Tibial nerve (tissue), 4 donors: ENCODE data around the gene ATXN7L1. TPM values are rescaled to one million over a fixed set of nuclear protein-coding genes. Genes with fewer than 3 reads are reported as not detected.

Experiments used
- DNase-seq, 2 donors: peaks; one replicate each; pipeline ENCODE4 v3.0.0-alpha.2; 2019; ENCODE audit warnings: low spot score in 2 of 2
- H3K27ac ChIP-seq, 4 donors: fragments of 200-600 bp; sonication (generic) in 3 of 4; one replicate each; pipeline ENCODE4 v1.5.1; 2017 to 2019; ENCODE audit warnings: mild to moderate bottlenecking in 1 of 4
- H3K27me3 ChIP-seq, 2 donors: fragments of 200-600 bp; sonication (generic) in 1 of 2; one replicate each; pipeline versions ENCODE4 v1.5.1 to v1.6.0; 2017 to 2019
- H3K36me3 ChIP-seq, 3 donors: fragments of 200-600 bp; sonication (generic); one replicate each; pipeline ENCODE4 v1.5.1; 2018 to 2019
- H3K4me1 ChIP-seq, 4 donors: fragments of 200-600 bp; sonication (generic) in 3 of 4; one replicate each; pipeline ENCODE4 v1.5.1; 2017 to 2019
- H3K4me3 ChIP-seq, 4 donors: fragments of 200-600 bp; sonication (generic) in 3 of 4; one replicate each; pipeline ENCODE4 v1.5.1; 2017 to 2019; ENCODE audit warnings: mild to moderate bottlenecking in 1 of 4, moderate library complexity in 1 of 4
- H3K9me3 ChIP-seq, 4 donors: fragments of 200-600 bp; sonication (generic) in 3 of 4; one replicate each; pipeline ENCODE4 v1.5.1; 2017 to 2019
- CTCF ChIP-seq, 5 experiments: fragments of 200-600 bp in 3 of 5; fragments of 450-650 bp in 2 of 5; sonication (generic) in 3 of 5; IDR thresholded peaks; one replicate each; pipeline ENCODE4 v1.5.1; 2016 to 2019; ENCODE audit warnings: antibody characterized with exemption in 5 of 5, mild to moderate bottlenecking in 3 of 5, moderate library complexity in 2 of 5
- EP300 ChIP-seq, 2 donors: sonication (generic); formaldehyde crosslinking; IDR thresholded peaks; one replicate each; pipeline ENCODE4 v1.6.1; 2017; ENCODE audit warnings: antibody characterized with exemption in 2 of 2, mild to moderate bottlenecking in 1 of 2
- POLR2A ChIP-seq, 2 donors: fragments of 450-650 bp; IDR thresholded peaks; one replicate each; pipeline ENCODE4 v1.6.1; 2017; ENCODE audit warnings: antibody characterized with exemption in 2 of 2, mild to moderate bottlenecking in 2 of 2, moderate library complexity in 2 of 2
- WGBS, 2 donors: methylation state at CpG; one replicate each; pipeline ENCODE4 v1.1.5; 2018; 5-methylcytosine and 5-hydroxymethylcytosine counted together
- total RNA-seq, 4 donors: library from RNA; depleted of rRNA; stranded (reverse); fragments of >200 nt; gene quantifications; one replicate each; pipeline ENCODE4 v1.1.0, GENCODE V29; 2016

Gene ATXN7L1
- total RNA-seq, 4 donors from 2014 or later: 14.6 to 22.5 (median 19.1) TPM

GRCh38 chr7:105902325-105902911 lies 26.0 kb upstream of the ATXN7L1 start:
- no peak for DNase-seq
- WGBS, 2 donors: 96 to 99% methylated on average over 6 of the region's 6 CpGs

DNA sequence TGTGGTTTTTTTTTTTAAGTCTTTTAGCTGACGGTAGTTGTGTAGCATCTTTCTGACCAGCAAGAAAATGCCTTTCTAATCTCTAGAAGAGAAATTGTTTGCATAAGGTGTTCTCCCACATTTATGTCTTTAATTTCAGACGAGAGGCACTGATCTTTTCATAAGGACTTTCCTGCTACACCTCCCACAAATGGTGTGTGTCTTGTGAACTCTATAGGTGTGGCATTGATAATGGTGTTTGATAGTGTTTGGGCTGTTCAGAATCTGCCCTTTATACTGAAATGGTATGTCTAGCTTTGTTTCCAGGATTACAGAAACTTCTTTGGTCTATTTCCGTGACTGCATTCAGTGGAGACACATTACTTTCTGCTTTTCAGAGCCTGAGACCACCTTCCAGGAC lies 21.6 kb upstream of the ATXN7L1 start:
- Histone ChIP-seq H3K4me3 (no peak overlapping the region), H3K4me1 (no peaks in the 10 kb centered on the region), H3K9me3 (no peaks in the 10 kb centered on the region), H3K27me3 (no peaks in the 10 kb centered on the region), H3K27ac (no peak overlapping the region), H3K36me3 (no peaks in the 10 kb centered on the region)
- no peak for DNase-seq
- TF ChIP-seq POLR2A (IDR thresholded peaks at IDR 0.05): no peak
- no peak for TF ChIP-seq EP300 (IDR thresholded peaks at IDR 0.05)
- no peak for TF ChIP-seq CTCF (IDR thresholded peaks at IDR 0.05)
- WGBS, 2 donors: 87 to 89% methylated on average over 3 of the region's 3 CpGs

More at GRCh38 chr7:105902325-105902911, 26.0 kb upstream of the ATXN7L1 start:
- TF ChIP-seq CTCF (IDR thresholded peaks at IDR 0.05): no peak
- no peak for TF ChIP-seq POLR2A (IDR thresholded peaks at IDR 0.05)
- no peak for TF ChIP-seq EP300 (IDR thresholded peaks at IDR 0.05)
- Histone ChIP-seq H3K36me3 (no peaks in the 10 kb centered on the region), H3K4me3 (no peak overlapping the region), H3K4me1 (no peaks in the 10 kb centered on the region), H3K9me3 (no peaks in the 10 kb centered on the region), H3K27me3 (no peaks in the 10 kb centered on the region), H3K27ac (no peak overlapping the region)

DNA sequence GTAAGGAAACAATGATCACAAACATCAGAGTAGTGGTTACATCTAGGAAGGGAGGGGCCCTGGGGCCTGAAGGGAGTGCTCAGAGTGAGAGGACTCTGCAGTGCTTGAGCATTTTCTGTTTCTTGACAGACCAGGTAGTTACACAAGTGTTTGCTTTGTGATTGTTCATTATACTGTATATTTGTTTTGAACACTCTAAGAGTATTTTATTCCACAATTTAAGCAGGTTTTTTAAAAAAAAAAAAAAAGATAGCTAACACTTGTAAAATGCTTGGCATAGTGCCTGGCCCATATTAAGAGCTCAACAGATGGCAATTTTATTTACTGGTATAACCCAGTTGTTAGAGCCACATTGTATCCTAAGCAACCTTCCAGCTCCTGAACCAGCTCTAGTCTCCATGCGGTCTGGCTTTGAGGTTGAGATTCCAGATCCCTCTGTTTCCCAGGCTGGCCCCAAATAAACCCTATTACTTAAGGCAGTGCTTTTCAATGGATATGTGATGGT lies 20.1 kb upstream of the ATXN7L1 start:
- Histone ChIP-seq H3K27ac (no peak overlapping the region), H3K36me3 (no peaks in the 10 kb centered on the region), H3K4me1 (no peaks in the 10 kb centered on the region), H3K9me3 (no peaks in the 10 kb centered on the region), H3K4me3 (no peak overlapping the region), H3K27me3 (no peaks in the 10 kb centered on the region)
- 43 to 56% methylated on average over 1 of the region's 1 CpG for WGBS, 2 donors
- TF ChIP-seq EP300 (IDR thresholded peaks at IDR 0.05) (no peak), POLR2A (IDR thresholded peaks at IDR 0.05) (no peak), CTCF (IDR thresholded peaks at IDR 0.05) (no peak)
- no peak for DNase-seq

GRCh38 chr7:105894131-105894530 lies 17.7 kb upstream of the ATXN7L1 start:
- Histone ChIP-seq H3K4me3 (no peak overlapping the region), H3K27ac (no peak overlapping the region), H3K9me3 (no peaks in the 10 kb centered on the region), H3K4me1 (no peaks in the 10 kb centered on the region), H3K27me3 (no peaks in the 10 kb centered on the region), H3K36me3 (peaks cover 0 to 11% (median 0%) of the 10 kb centered on the region in 3 donors)
- TF ChIP-seq EP300 (IDR thresholded peaks at IDR 0.05): no peak
- TF ChIP-seq POLR2A (IDR thresholded peaks at IDR 0.05): no peak
- TF ChIP-seq CTCF (IDR thresholded peaks at IDR 0.05): no peak
- DNase-seq: no peak
- WGBS, 2 donors: 95 to 97% methylated on average over 3 of the region's 3 CpGs

- Histone ChIP-seq H3K27me3 (no peaks in the 10 kb centered on the region), H3K36me3 (peaks cover 0 to 11% (median 0%) of the 10 kb centered on the region in 3 donors), H3K4me3 (no peak overlapping the region), H3K27ac (no peak overlapping the region), H3K9me3 (no peaks in the 10 kb centered on the region), H3K4me1 (no peaks in the 10 kb centered on the region)
- WGBS, 2 donors: 97% methylated on average over 2 of the region's 2 CpGs
- DNase-seq: no peak
- TF ChIP-seq POLR2A (IDR thresholded peaks at IDR 0.05) (no peak), CTCF (IDR thresholded peaks at IDR 0.05) (no peak), EP300 (IDR thresholded peaks at IDR 0.05) (no peak)
These were observed 16.0 kb upstream of the ATXN7L1 start for GRCh38 chr7:105892387-105892786.
